Stimulated activated CD4-positive, alpha-beta T cell treated with anti-CD3 and anti-CD28 coated beads, Interleukin-4, amount 100 ng/mL, for 4 hours (primary cell): Measurements from ENCODE around the gene DGCR2.
"Not testable (repeated sequence)": the region's sequence is repeated elsewhere in the genome, so short reads cannot be mapped to it uniquely, and the experiment has no call there.

ENCODE experiments used
- DNase-seq, 2 experiments: peaks; one replicate each; pipeline ENCODE4 v3.0.0-alpha.2; 2020

The DGCR2 gene

GRCh38 chr22:18996376-18996900 is 125.8 kb downstream of the DGCR2 start:
- no peak for DNase-seq

- no peak for DNase-seq
Observed at GRCh38 chr22:18995327-18995711, 126.9 kb downstream of the DGCR2 start.

DNA sequence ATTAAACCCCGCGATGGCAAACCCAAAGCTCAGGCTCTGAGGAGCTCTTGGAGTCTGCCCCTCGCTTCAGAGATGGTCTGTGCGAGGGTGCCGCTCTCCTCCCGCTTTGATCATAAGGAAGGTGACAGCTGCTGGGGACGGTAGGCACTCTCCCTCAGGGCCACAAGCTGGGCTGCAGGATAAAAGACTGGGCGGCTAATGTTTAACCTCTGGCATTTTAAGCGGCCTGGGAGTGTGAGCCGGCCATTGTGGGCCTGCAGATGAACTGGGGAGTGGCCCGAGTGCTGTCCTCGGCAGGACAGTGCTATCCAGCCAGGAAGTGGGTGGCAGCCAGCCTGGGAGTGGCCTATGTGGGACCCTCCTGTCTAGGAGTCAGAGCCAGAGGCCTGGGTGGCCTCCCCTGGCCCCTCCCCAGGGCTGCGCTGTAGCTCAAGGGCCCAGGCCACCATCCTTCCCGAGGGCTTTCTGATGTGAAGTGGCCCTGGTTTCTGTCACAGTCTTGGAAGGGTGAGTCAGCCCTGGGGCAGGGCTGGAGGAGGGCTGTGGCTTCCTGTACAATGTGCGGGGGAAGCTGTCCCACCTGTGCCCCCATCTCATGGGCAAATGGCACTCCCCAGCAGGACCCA is 127.4 kb downstream of the DGCR2 start:
- no peak for DNase-seq

DNA sequence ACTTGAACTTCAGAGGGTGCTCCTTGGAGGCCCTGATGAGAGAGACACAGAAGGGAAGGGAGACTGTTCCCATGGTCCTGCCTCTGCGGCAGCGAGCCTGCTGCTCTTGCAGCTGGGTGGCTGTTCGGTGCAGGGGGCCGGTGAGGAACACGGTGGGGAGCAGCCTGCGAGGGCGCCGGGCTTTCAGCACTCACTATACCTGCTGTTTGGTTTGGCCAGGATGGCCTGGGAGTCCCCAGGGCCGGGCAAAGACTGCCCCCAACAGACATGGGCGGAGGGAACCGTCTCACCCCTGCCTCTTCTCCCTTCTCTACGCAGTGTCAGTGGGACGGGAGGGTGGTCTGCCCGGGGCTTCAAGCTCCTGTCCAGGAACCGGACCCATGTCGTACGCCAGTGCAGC is 128.2 kb downstream of the DGCR2 start:
- no peak for DNase-seq

DNA sequence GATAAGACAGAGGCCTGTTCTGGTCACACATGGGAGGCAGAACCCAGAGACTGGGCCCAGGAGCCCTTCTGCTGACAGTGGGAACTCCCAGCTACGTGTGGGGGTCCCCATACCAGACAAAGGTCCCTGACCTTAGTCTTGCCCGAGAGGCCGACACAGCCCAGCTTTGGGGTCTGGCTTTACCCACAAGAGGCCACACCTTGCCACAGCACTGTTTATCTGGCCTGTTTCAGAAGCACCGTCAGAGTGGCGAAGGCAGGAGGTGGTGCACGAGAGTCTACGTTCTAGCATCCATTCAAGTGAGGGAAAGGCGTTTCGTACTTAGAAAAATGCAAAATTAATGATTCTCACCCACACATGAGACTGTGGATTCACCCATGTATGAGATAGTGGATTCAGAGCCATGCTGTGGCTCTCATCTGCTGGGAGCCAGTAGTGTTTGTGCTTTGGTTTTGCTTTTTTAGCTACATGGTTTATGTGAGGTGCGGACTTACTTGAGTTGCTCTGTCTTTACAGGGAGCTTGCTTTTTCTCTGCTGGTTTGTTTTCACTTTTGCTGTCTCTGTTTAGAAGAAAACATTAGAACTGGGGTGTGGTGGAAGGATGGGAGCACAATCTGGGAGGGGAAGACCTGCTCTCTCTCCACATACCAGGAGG is 129.5 kb downstream of the DGCR2 start:
- DNase-seq: no peak

GRCh38 chr22:18991821-18992442 is 130.3 kb downstream of the DGCR2 start:
- no peak for DNase-seq

GRCh38 chr22:18991138-18991432 is 131.1 kb downstream of the DGCR2 start:
- DNase-seq: no peak

GRCh38 chr22:18990355-18991137 is 131.7 kb downstream of the DGCR2 start:
- DNase-seq: no peak

- DNase-seq: no peak
Observed at GRCh38 chr22:18988958-18989357, 133.3 kb downstream of the DGCR2 start.

- DNase-seq: no peak
Observed at GRCh38 chr22:18987765-18988164, 134.4 kb downstream of the DGCR2 start.

DNA sequence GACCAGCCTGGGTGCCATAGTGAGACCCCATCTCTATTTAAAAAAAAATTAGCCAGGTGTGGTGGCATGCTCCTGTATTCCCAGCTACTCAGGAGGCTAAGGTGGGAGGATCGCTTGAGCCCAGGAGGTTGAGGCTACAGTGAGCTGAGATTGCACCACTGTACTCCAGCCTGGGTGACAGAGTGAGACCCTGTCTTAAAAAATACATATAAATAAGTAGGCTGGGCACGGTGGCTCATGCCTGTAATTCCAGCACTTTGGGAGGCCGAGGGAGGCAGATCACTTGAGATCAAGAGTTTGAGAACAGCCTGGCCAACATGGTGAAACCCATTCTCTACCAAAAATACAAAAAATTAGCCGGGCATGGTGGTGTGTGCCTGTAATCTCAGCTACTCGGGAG is 135.1 kb downstream of the DGCR2 start:
- DNase-seq: not testable (repeated sequence)
